Loucy (cell line): ENCODE measurements around the gene POGLUT2.

ENCODE experiments used
- CTCF ChIP-seq: fragments of 200-600 bp; sonication (generic); conservative IDR thresholded peaks from 2 replicates; pipeline ENCODE4 v1.5.1; 2014; ENCODE audit warnings: mild to moderate bottlenecking, antibody characterized with exemption, low read length
- EZH2phosphoT487 ChIP-seq: fragments of 200-600 bp; IDR thresholded peaks from 2 replicates; pipeline ENCODE4 v1.6.1; 2018; ENCODE audit warnings: antibody characterized with exemption, mild to moderate bottlenecking, moderate library complexity, borderline replicate concordance

GRCh38 chr13:102815788-102816187 lies 17.0 kb upstream of the POGLUT2 start:
- TF ChIP-seq CTCF (no peak), EZH2phosphoT487 (no peak)
